NCI-H187 treated with DMSO at 0.1 percent for 48 hours (cell line): ENCODE results near the gene MCRS1.
"Not testable (repeated sequence)": the region's sequence is repeated elsewhere in the genome, so short reads cannot be mapped to it uniquely, and the experiment has no call there.

Experiments
- DNase-seq: peaks from one replicate; lab custom pipeline; 2025; lab: John Stamatoyannopoulos, UW

The MCRS1 gene

GRCh38 chr12:49518914-49519573 is 48.9 kb downstream of the MCRS1 start:
- DNase-seq: no peak

GRCh38 chr12:49515266-49515665 is 52.7 kb downstream of the MCRS1 start:
- DNase-seq: no peak

- DNase-seq: no peak
Measured at GRCh38 chr12:49512546-49512945, 55.4 kb downstream of the MCRS1 start.

- no peak for DNase-seq
Measured at GRCh38 chr12:49511410-49511809, 56.5 kb downstream of the MCRS1 start.

GRCh38 chr12:49509681-49510080 is 58.3 kb downstream of the MCRS1 start:
- DNase-seq: not testable (repeated sequence)
